Measurements from ENCODE around the gene ZNF594.
"Not testable (repeated sequence)": the region's sequence is repeated elsewhere in the genome, so short reads cannot be mapped to it uniquely, and the experiment has no call there.

Gene ZNF594

DNA sequence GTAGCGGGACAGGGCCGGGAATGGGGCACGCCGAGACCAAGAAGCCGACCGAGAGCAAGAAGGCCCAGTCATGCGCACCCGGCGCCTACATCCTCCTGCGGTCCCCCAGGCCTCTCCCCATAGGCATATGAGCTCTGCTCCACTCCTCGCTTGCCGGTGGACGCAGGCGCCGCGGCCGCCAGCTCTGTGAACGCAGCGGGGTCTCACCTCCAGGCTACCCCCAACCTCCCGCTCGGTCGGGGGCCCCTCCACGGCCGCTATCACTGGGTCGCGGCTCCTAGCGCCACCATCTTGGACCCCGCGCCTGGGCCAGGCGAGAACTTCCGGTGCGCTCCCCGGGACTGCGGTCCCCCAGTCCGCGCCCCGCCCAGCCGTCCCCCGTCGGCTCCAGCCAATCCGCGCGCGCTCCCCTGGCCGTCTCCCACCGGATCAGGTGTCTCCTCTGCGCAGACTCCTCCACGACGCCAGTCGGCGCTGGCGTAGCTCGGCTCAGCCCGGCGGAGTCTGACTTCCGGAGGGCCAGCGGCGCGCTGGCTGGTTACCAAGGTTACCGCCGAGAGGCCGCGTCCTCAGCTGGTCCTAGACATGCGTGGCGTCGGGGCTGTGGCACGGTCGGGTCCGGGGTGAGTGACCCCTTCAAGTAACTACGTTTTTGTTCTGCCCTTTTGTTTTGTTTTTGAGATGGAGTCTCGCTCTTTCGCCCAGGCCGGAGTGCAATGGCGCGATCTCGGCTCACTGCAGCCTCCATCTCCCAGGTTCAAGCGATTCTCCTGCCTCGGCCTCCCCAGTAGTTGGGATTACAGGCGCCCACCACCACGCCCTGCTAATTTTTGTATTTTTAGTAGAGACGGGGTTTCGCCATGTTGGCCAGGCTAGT is at the start of gene ZNF594:
Gene ZNF594, minus strand, starts transcription at position 328 of the 877 bp plus-strand sequence. CDS start 7,612 bp downstream, outside the sequence.
- DNase-seq (ENCODE audit: low spot score): peak; percentile 100

DNA sequence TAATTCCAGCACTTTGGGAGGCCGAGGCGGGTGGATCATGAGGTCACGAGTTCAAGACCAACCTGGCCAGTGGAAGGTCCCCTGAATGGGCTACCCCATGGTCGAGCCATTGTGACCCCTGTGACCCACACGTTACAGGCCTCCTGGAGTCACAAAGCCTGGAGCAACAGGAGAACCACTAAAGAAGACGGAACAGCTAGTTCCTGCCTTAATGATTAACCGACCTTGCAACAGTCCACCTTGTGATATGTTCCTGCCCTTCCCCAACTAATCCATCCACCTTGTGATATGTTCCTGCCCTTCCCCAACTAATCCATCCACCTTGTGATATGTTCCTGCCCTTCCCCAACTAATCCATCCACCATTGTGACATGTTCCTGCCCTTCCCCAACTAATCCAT is 48.1 kb upstream of the ZNF594 start:
- DNase-seq (ENCODE audit: low spot score): not testable (repeated sequence)

DNA sequence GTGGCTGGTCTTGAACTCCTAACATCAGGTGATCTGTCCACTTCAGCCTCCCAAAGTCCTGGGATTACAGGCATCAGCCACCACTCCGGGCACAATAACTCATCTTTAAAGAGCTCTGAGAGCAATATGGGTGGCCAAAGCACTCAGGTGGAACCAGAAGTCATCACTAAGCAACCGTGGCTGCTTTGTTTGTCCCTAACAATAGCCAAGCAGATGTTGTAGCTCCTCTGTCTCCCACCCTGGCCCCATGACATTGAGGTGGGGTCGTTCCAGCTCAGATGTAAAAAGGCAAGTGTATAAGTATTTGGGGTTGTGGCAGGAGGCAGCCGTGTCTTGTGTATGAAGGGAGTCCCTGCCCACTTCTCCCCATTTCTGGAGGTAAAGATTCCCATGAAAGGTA is 46.7 kb upstream of the ZNF594 start:
- DNase-seq (ENCODE audit: low spot score): no peak

DNA sequence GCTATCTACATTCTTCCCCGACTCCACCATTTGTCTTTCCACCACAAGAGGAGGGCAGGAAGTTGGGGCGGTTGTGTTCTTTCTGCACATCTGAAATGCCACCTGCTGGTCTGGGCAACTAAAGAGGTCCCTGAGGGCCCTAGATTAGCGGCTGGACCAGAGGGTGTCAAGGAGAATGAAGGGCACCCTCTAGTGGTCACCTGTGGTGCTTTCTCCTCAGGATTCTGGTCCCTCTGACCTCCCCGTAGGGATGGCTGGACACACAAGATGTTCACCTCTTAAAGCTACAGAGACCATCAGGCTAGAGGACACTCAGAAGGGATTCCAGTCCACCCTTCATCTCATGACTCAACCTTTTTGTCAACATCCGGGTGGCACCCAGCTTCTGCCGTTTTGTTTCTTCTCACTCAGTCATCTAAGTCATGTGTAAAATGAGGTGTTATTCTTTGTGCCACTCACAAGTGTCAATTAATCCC is 45.9 kb upstream of the ZNF594 start:
- DNase-seq (ENCODE audit: low spot score): peak; percentile 86

DNA sequence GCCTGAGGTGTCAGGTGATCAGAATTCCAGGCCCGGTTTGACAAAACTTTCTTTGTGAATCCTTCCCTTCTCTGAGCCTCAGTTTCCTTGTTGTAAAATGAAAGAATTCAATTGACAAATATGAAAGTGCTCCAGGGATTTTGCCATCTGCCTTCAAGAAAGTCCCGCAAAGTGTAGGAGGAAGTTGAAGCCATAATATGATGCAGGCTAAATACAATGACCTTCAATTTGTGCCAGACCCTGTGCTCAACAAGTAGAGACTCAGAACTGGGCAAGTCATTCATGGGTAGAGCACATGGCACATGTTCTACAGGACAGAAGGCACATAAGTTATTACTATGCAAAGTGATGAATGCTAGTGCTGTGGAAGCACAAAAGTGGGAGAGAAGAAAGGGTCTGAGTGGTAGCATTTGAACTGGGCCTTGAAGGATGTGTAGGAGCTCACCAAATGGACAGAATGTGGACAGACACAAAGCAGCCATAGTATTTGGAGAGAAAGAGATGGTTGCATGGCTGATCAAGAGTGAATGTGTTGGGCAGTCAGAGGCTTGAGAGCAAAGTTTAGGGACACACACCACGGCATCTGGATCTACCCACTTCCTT is 45.4 kb upstream of the ZNF594 start:
- DNase-seq (ENCODE audit: low spot score): no peak

DNA sequence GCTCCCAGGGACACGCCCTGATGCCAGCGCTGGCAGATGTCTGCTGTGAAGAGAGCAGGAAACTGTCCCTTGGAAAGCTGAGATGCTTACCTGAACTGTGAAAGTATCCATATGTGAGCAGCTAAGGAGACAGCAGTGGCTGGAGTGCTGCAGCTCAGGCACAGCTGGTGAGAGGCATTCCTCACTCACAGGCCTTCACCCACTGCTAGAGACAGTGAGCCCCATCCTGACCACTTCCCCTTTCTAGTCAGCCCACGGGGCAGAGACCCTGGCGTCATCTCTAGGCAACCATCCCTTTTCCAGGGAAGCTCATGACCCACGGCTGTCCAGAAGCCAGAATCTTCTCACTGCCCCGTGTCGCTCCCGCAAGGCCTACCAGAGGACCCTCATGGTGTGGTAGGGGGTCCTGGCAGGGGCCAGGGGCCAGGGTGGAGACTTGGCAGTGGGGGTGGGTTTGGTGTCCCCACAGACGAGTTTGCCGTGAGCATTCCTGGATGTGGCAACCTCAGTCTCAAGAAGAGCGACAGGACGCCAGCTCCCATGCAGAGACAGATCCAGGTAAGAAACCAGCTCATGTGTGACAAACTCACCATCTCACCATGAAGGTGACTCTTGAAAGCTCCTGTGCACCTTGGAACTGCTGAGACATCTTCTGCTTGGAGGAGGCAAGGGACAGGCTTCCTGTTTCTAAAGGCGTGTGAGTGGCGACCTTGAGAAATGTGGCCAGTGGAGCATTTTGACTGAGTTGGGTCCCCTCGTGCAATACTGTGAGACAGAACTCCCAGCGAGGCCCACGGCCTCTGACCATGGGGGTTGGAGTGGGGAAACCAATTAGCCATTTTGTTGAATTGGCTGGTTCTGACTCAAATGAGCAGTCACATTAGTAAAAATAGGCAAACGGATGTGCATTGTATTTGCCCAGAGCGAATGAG is 43.2 kb upstream of the ZNF594 start, which contains the start of gene SCIMP:
Gene SCIMP, minus strand, starts transcription at position 216 of the 932 bp plus-strand sequence. Its CDS starts 105 bp downstream, at position 111.
- DNase-seq (ENCODE audit: low spot score): no peak

DNA sequence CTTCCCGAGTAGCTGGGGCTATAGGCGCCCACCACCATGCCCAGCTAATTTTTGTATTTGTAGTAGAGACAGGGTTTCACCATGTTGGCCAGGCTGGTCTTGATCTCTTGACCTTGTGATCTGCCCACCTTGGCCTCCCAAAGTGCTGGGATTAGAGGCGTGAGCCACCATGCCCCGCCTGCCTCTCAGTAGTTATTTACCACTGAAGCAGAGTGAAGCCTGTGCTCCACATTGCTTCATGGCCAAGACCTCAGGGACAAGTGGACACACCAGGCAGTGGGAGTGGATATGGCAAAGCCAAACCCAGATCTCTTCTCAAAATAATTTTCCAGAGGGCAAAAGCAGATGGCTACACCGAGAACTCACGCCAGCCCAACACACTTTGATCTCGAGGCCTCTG is 41.8 kb upstream of the ZNF594 start:
- DNase-seq (ENCODE audit: low spot score): not testable (repeated sequence)

DNA sequence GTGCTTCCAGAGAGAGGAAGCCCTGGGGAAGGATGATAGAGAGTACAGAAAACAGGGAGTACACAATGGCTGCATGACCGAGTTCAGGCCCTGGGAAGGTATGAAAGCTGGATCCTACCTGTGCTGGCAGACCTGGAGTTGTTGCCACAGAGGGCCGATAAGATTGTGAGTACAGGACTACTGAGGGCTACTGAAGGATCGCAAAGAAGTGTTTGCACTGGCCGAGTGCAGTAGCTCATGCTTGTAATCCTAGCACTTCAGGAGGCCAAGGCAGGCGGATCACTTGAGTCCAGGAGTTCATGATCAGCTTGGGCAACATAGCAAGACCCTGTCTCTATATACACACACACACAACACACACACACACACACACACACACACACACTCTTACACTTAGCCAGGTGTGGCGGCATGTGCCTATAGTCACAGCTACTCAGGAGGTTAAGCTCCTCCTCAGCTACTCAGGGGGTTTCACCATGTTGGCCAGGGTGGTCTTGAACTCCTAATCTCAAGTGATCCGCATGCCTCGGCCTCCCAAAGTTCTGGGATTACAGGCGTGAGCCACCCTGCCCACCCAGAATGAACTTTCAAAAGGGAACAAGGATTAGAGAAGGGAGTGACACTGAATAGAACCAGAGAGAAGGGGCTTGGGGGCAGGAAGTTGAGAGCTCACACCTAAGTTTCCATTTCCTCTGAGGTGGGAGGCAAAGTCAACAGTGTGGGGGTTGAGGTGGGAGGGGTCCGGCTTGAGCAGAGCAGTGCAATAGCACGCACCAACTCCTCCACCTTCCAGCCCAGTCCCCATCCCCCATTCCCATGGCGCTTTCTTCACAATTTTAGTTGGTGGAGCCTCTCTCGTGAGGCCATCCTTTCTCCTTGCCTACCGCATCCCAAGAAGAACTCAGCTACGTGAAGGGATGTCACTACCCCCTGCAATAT is 35.5 kb upstream of the ZNF594 start:
- DNase-seq (ENCODE audit: low spot score): no peak

DNA sequence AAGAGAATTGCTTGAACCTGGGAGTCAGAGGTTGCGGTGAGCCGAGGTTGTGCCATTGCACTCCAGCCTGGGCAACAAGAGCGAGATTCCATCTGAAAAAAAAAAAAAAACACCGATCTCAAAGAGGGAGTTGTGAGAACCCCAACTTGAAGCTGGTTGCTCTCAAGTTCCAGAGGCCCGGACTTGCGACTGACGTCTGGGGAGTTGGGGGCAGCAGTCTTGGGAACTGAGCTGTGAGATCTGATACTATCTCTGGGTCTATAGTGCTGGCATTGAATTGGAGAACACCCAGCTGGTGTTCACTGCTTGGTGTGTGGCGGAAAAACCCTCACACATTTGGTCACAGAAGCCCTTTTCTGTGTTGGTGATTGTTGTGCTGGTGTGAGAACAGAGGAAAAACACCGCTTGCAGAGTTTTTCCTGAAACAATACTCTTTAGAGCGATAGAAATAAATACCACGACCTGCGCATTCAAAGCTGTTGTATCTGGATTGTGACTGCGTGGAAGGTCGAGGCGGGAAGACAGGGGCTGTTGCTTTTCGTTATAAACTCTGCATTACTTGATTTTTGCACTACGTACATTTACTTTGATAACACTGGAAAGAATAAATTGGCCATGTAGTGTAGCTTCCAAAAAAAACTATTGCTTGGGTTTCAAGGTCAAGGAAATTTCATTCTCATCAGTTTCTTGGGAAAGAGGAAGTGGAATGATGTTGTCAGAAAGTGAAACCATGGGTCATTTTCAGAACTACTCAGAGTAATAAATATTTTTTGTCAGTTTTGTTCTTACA is 34.2 kb upstream of the ZNF594 start:
- no peak for DNase-seq (ENCODE audit: low spot score)

DNA sequence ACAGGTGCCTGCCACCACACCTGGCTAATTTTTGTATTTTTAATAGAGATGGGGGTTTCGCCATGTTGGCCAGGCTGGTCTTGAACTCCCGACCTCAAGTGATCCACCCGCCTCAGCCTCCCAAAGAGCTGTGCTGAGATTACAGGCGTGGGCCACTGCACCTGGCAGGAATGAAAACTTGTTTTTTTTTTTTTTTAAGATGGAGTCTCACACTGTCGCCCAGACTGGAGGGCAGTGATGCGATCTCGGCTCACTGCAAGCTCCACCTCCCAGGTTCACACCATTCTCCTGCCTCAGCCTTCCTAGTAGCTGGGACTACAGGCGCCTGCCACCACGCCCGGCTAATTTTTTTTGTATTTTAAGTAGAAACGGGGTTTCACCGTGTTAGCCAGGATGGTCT is 30.2 kb upstream of the ZNF594 start:
- not testable (repeated sequence) for DNase-seq (ENCODE audit: low spot score)

DNA sequence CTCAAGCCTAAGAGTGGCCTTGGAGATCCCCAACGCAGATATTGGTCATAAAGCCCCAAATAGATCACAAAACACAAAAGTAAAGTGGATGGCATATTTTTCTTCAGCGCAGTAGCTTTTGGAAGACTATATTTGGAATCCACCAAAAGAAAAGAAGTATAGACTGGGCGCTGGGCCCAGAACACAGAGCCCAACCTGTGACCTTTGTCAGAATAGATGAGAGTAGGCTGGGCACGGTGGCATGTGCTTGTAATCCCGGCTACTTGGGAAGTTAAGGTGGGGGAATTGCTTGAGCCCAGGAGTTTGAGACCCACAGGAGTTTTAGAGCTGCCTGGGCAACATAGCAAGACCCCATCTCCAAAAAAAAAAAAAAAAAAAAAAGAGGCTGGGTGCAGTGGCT is 28.4 kb upstream of the ZNF594 start:
- DNase-seq (ENCODE audit: low spot score): no peak

DNA sequence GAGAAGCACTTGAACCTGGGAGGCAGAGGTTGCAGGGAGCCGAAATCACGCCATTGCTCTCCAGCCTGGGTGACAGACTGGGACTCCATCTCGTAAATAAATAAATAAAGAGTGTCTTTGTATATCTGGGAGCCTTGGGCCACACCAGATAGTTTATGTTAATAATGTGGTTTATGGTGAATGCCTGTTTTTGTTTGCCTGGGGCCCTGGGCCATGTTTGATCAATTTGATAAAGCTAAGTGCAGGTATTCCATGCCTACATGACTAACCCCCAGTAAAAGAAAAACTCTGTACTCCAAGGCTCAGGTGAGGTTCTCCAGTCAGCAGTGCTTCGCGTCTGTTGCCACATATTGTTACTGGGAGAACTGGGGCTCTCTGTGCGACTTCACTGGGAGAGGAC is 27.9 kb upstream of the ZNF594 start:
- no peak for DNase-seq (ENCODE audit: low spot score)

DNA sequence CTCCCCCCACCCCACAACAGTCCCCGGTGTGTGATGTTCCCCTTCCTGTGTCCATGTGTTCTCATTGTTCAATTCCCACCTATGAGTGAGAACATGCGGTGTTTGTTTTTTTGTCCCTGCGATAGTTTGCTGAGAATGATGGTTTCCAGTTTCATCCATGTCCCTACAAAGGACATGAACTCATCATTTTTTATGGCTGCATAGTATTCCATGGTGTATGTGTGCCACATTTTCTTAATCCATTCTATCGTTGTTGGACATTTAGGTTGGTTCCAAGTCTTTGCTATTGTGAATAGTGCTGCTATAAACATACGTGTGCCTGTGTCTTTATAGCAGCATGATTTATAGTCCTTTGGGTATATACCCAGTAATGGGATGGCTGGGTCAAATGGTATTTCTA is 25.9 kb upstream of the ZNF594 start:
- not testable (repeated sequence) for DNase-seq (ENCODE audit: low spot score)

DNA sequence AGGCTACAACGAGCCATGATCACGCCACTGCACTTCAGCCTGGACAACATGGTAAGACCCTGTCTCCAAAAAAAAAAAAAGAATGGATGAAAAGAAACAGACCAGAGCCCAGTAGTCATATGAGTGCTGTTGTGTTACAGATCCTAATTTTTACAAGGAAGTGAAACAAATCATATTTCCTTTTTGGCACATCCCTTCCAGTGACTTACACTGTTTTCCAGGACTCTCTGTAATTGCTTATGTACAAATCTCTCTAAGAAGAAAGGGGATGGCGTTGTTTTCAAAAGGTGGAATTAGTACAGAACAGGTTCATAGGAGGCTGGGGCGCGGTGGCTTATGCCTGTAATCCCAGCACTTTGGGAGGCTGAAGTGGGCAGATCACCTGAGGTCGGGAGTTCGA is 19.8 kb upstream of the ZNF594 start:
- DNase-seq (ENCODE audit: low spot score): no peak

DNA sequence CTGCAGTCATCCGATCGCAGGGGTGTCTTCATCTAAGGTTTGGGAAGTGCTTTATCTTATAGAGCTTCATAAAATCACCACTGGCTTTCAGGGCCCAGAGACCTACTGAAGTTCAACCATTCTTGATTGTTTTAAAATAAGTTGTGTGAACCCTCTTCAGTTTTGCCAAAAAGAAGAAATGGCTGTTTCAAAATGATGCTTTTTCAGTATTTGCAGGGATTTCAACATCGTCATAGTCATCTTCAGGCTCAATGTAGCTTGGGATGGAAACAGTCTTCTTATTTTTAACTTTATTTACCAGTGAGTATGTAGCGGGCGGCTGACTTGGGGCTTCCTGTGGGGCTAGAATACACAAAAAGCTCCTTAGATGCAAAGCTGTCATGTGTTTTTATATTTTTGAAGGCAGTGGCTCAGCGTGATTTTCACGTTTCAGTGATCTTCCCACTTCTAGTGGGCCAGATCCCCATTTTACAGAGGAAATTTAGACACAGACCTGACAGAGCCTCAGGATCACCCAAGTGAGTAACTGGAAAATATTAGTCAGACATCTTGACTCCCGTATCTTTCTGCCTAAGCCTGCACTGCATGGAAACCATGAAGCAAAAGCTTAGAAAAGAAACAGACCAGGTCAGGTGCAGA is 19.1 kb upstream of the ZNF594 start:
- DNase-seq (ENCODE audit: low spot score): no peak

DNA sequence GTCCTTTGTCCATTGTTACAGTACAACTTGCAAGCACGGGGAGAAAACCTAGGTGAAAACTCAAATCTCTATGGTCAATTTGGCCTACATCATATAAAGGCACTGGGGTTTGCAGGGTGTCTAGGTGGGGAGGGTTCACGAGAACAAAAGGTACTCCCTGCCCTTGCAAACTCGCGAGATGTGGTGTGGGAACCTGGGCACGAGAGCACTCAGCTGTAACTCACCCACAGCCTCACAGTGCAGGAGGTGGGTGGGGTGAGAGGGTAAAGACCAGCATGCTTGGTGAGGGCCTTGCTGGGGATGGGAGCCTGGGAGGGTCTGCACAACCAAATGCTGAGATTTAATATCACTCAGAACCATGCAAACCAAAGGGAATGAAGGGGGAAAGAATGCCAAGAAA is 18.4 kb upstream of the ZNF594 start:
- no peak for DNase-seq (ENCODE audit: low spot score)

DNA sequence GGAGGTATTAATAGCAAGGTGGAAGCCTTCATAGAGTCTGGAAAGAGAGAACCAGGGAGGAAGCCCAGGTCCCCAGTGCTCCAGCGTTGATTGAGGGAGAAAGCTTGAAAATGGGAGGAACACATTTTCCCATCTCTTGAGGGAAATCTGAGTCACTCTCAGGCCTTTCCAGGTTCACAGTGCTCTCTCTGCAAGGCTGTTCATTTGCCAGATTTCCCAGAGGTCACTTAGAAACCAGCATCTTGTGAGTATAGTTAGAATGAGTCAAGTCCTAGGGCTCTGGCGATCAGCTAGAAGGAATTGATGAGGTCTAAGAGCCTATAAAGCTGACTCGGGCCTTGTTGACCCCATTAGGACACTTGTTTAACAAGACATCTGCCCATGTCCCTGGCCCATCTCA is 17.7 kb upstream of the ZNF594 start:
- no peak for DNase-seq (ENCODE audit: low spot score)

DNA sequence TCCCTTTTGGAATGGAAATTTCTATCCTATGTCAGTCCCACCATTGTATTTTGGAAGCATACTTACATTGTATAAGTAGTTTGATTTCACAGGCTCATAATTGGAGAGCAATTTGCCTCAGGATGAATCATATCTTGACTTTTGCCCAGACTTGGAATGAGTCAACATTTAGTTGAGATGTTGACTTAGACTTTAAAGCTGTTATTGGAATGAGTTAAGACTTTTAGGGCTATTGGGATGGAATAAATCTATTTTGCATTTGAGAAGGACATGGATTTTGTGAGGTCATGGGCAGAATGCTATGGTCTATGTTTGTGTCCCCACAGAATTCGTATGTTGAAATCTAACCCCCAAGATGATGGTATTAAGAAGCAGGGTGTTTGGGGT is 12.2 kb upstream of the ZNF594 start:
- no peak for DNase-seq (ENCODE audit: low spot score)

DNA sequence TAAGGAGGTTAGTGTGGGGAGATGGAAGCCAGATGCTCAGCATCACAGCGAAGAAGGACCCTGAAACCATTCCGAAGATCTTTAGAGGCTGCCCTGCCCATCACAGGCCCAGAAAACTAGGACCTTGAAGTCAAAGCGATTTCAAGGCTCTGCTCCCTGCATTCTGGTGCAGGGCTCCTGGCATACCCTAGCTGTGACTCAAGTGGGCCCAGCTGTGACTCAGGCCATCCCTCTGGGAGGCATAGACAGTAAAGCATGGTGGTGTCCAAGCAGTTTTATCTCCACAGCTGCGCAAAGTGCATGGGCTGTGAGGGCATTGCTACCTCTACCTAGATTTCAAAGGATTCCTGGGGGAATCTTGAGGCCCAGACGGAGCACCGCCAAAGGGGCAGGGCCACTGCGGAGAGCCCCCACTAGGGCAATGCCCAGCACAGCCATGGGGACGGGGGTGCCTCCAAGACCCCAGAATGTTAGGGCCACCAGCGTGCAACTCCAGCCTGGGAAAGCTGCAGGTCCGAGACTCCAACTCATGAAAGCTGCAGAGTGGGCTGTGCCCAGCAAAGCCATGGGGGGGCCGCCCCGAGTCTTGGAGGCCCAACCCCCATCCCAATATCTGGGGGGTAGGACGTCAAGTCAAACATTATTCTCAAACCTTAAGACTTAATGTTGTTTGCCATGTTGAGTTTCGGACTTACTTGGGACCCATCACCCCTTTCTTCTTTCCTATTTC is 11.7 kb upstream of the ZNF594 start:
- no peak for DNase-seq (ENCODE audit: low spot score)

All from iPS-NIHi11 (cell line).